Prostate gland (tissue), 2 donors: ENCODE data around the gene RUNX2. TPM values are rescaled to one million over a fixed set of nuclear protein-coding genes. Genes with fewer than 3 reads are reported as not detected.

Experiments used
- DNase-seq: peaks from one replicate; pipeline ENCODE4 v3.0.0-alpha.2; 2019; ENCODE audit warnings: low spot score
- H3K27ac ChIP-seq, 2 donors: fragments of 200-600 bp; sonication (generic); 2 replicates each; pipeline ENCODE4 v1.5.1; 2017 to 2019
- H3K27me3 ChIP-seq: fragments of 200-600 bp; sonication (generic); replicated peaks from 2 replicates; pipeline ENCODE4 v1.5.1; 2019; ENCODE audit not compliant: insufficient read depth
- H3K36me3 ChIP-seq, 2 donors: fragments of 200-600 bp; sonication (generic); 1 replicate in 1 of 2; 2 replicates in 1 of 2; pipeline versions ENCODE4 v1.5.1 to v1.8.1; 2017 to 2019
- H3K4me1 ChIP-seq: fragments of 200-600 bp; sonication (generic); replicated peaks from 2 replicates; pipeline ENCODE4 v1.5.1; 2019
- H3K4me3 ChIP-seq, 2 donors: fragments of 200-600 bp; sonication (generic); 2 replicates each; pipeline ENCODE4 v1.5.1; 2017 to 2019
- H3K9me3 ChIP-seq: fragments of 200-600 bp; sonication (generic); 2 replicates; pipeline ENCODE4 v1.5.1; 2017
- POLR2A ChIP-seq: fragments of 450-650 bp; IDR thresholded peaks from one replicate; pipeline ENCODE4 v1.6.1; 2016; ENCODE audit warnings: antibody characterized with exemption, mild to moderate bottlenecking
- POLR2AphosphoS5 ChIP-seq: sonication (generic); formaldehyde crosslinking; IDR thresholded peaks from one replicate; pipeline ENCODE4 v1.6.1; 2017; ENCODE audit warnings: antibody characterized with exemption
- WGBS: methylation state at CpG from one replicate; pipeline ENCODE4 v1.1.5; 2018; 5-methylcytosine and 5-hydroxymethylcytosine counted together
- intact Hi-C: fragments of 100-400 bp; cut with DNase I; formaldehyde crosslinking; loops from one replicate; pipeline ENCODE4 v1.14.2; 2022
- total RNA-seq, 2 donors: library from RNA; depleted of rRNA; stranded (reverse); fragments of >200 nt; gene quantifications; one replicate each; pipeline ENCODE4 v1.1.0, GENCODE V29; 2016
- TF ChIP-seq, protein P1 (sequence below), 4 experiments: fragments of 200-600 bp in 2 of 4; fragments of 450-650 bp in 2 of 4; sonication (generic) in 2 of 4; IDR thresholded peaks; 1 replicate in 3 of 4; 2 replicates in 1 of 4; pipeline ENCODE4 v1.5.1; 2016 to 2019; ENCODE audit warnings: antibody characterized with exemption in 4 of 4, mild to moderate bottlenecking in 2 of 4, moderate library complexity in 2 of 4

The RUNX2 gene
- total RNA-seq, 2 donors from 2014 or later: 9.2 to 10.7 TPM

DNA sequence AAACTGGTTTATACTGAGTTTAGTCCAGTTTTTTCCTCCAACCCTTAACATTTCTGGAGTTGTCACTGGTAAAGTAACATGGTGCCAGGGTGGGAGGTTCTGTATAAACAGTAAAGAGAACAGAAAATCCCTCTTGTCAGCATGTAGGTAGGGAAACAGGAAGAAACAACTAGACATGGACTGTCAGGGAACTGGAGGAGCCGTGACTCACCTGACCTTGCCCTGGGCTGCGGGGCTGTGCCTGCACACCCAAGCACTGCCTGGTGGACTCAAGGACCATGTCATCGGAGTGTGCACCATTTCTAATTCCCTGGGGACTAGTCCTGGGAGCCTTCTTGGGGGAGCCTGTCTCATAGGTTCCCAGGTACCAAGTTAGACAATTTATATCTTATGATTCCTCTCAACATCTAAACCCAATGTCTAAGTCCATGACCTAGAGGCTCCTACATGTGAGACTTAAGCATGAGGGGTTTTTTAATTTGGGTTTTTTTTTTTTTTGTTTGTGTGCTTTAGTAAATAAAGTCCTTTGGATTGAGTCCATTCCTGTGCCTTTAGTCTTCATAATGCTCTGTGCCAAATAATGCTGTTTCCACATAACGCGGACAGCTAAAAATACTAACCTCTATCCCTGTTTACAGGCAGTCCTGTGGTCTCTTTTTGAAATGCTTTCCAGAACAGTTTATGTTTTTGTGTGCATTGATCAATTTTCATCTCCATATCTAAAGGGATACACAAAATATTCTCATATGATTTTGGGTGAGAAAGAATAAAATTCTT is 186.5 kb downstream of the RUNX2 start:
- intact Hi-C loops: no loop called here
- Histone ChIP-seq H3K36me3 (no peaks in the 10 kb centered on the region), H3K27me3 (no peaks in the 10 kb centered on the region), H3K4me3 (no peak overlapping the region), H3K9me3 (no peaks in the 10 kb centered on the region), H3K4me1 (no peaks in the 10 kb centered on the region), H3K27ac (no peak overlapping the region)
- DNase-seq: no peak
- no peak for TF ChIP-seq POLR2AphosphoS5
- TF ChIP-seq, protein P1, sequence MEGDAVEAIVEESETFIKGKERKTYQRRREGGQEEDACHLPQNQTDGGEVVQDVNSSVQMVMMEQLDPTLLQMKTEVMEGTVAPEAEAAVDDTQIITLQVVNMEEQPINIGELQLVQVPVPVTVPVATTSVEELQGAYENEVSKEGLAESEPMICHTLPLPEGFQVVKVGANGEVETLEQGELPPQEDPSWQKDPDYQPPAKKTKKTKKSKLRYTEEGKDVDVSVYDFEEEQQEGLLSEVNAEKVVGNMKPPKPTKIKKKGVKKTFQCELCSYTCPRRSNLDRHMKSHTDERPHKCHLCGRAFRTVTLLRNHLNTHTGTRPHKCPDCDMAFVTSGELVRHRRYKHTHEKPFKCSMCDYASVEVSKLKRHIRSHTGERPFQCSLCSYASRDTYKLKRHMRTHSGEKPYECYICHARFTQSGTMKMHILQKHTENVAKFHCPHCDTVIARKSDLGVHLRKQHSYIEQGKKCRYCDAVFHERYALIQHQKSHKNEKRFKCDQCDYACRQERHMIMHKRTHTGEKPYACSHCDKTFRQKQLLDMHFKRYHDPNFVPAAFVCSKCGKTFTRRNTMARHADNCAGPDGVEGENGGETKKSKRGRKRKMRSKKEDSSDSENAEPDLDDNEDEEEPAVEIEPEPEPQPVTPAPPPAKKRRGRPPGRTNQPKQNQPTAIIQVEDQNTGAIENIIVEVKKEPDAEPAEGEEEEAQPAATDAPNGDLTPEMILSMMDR (IDR thresholded peaks at IDR 0.05): no peak
- TF ChIP-seq POLR2A: no peak
- 83% methylated on average over 5 of the region's 5 CpGs for WGBS

DNA sequence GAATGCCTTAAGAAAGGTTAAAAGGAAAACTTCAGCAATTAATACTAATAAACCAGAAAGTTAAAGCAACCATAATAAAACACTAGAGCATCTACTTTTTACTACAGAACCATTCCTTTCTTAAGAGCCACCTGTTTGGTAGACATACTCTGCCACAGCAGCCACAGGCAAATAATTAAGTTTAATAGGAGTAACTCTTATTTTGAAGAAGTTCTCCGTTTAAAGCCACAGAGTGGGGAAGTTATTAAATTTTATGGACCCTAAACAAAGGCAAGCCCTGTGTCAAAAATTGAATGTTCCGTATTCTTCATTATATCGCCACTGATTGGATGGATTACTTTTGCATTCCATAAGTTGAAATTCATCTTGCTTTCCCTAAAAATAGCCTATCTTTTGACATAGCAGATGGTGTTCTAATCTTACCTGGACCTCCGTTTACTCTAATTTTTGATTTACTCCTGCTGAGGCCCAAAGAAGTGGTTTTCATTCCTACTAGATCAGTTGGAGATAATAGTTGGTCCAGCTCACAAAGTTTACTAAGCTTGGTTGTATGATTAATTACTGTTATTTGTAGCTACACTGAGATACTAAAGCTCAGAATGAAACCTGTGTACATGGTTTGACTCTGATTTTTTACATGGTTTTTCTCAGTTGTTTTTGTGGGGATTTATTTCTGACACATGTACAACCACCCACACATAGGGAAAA is 190.0 kb downstream of the RUNX2 start:
- no peaks in the 10 kb centered on the region for H3K27me3 ChIP-seq
- H3K4me3 ChIP-seq: no peak overlapping the region
- WGBS: 30% methylated on average over 4 of the region's 4 CpGs
- H3K27ac ChIP-seq: no peak overlapping the region
- intact Hi-C loops: no loop called here
- H3K36me3 ChIP-seq: no peaks in the 10 kb centered on the region
- H3K9me3 ChIP-seq: no peaks in the 10 kb centered on the region
- no peak for DNase-seq
- TF ChIP-seq POLR2AphosphoS5 (no peak), POLR2A (no peak)
- TF ChIP-seq, protein P1 (IDR thresholded peaks at IDR 0.05): no peak
- H3K4me1 ChIP-seq: no peaks in the 10 kb centered on the region

DNA sequence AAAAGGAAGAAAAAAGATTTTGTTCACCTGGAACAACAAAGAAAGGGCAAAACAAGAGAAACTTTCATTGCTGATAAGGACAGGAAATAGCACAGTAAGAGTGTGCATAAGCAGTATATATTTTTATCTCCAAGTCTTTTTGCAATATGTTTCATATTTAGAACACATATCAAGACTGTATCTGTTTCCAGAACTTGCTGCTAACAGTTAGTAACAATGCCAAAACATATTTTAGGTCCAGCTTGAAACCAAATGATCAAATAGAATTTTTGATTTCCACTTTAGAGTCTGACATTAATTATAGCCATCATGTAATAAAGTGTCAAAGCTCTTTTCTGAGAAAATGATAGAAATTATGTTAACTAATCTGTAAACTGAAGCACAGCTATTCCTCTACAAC is 193.1 kb downstream of the RUNX2 start:
- intact Hi-C loops: no loop called here
- H3K36me3 ChIP-seq: no peaks in the 10 kb centered on the region
- H3K4me3 ChIP-seq: no peak overlapping the region
- DNase-seq: no peak
- H3K4me1 ChIP-seq: no peaks in the 10 kb centered on the region
- no peak overlapping the region for H3K27ac ChIP-seq
- H3K27me3 ChIP-seq: no peaks in the 10 kb centered on the region
- no peaks in the 10 kb centered on the region for H3K9me3 ChIP-seq
- TF ChIP-seq POLR2A (no peak), POLR2AphosphoS5 (no peak)
- TF ChIP-seq, protein P1 (IDR thresholded peaks at IDR 0.05): no peak

DNA sequence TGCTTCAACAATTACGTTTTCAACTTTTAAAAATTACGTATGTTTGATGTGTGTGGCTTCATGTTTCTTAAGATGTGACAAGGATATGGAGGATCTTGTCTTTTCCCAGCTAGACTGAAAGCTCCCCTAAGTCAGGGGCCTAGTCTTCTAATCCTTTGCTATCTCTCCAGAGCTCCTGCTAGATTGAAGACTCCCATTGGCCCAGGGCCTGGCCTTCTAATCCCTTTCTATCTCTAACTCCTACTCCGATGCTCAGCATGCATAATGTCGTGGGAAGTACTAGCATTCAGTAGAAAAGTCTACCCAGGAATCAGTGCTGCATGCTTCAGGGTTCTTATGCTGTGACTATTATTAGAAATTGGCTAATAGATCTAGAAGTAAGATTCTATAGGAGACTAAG is 194.4 kb downstream of the RUNX2 start:
- WGBS: 91% methylated on average over 4 of the region's 4 CpGs
- Histone ChIP-seq H3K4me1 (no peaks in the 10 kb centered on the region), H3K4me3 (no peak overlapping the region), H3K9me3 (no peaks in the 10 kb centered on the region), H3K27me3 (no peaks in the 10 kb centered on the region), H3K36me3 (no peaks in the 10 kb centered on the region), H3K27ac (no peak overlapping the region)
- no peak for DNase-seq
- TF ChIP-seq, protein P1 (IDR thresholded peaks at IDR 0.05): no peak
- no peak for TF ChIP-seq POLR2AphosphoS5
- TF ChIP-seq POLR2A: no peak
- intact Hi-C loops: no loop called here

DNA sequence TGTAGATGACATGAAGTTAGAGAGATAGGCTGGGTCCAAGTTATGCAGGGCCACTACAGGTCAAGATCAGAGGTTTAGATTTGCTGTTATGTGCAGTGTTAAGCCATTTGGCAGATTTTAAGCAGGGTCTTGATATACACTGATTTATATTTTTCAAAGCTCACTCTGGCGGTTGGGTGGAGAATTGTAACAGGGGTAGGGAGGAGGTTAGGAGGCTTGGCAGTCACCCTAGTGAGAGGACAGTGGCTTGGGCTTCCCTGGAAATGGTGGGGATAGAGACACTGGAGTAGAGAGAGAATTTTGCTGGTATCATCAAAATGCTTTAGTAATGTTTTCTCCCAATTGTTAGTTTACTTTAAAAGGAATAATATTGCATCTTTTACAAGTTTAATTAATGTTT is 199.1 kb downstream of the RUNX2 start:
- Histone ChIP-seq H3K27me3 (no peaks in the 10 kb centered on the region), H3K27ac (no peak overlapping the region), H3K4me1 (no peaks in the 10 kb centered on the region), H3K4me3 (no peak overlapping the region), H3K9me3 (no peaks in the 10 kb centered on the region), H3K36me3 (no peaks in the 10 kb centered on the region)
- DNase-seq: no peak
- intact Hi-C loops: no loop called here
- WGBS: 88% methylated on average over 1 of the region's 1 CpG
- TF ChIP-seq POLR2AphosphoS5 (no peak), POLR2A (no peak)
- TF ChIP-seq, protein P1 (IDR thresholded peaks at IDR 0.05): no peak
